DOHH2 (cell line): ENCODE data around the gene MUC15.

ENCODE experiments used
- EZH2phosphoT487 ChIP-seq: fragments of 200-600 bp; sonication (generic); IDR thresholded peaks from 2 replicates; pipeline ENCODE4 v1.6.1; 2017; ENCODE audit warnings: borderline replicate concordance, mild to moderate bottlenecking, antibody characterized with exemption, low read length, moderate library complexity, mixed read lengths
- TF ChIP-seq, protein P1 (sequence below): fragments of 200-600 bp; sonication (generic); IDR thresholded peaks from one replicate; pipeline ENCODE4 v1.5.1; 2014; ENCODE audit warnings: antibody characterized with exemption, mild to moderate bottlenecking, low read depth, low read length; ENCODE audit not compliant: poor library complexity, severe bottlenecking

DNA sequence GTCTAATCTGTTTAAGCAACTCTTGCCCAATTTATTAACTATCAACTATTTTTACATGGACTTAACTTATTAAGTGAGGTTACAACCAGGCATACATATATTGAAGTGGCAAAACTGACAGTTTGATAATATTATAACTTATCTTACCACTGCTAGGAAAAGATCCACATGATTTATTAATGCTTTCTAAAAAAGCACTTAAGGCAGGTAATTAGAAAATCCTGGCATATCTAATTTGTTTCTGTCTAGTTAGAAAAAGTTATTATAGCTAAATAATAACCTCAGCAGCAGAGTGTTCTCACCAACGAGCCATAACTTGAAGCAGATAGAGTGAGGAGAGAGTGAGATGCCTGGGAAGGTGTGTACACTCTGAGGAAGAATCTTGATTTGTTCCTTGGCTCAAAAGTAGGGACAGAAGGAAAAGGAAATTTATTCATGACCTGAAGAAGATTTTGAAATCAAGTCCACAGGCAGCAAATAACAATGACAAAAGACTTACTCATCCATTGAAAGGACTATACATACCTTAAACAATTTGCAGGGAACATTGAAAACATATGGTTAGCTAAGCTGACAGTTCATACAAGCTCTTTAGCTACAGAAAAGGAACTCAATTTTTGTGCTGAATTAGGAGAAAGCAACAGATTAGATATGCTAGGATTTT lies 7.1 kb upstream of the MUC15 start:
- TF ChIP-seq, protein P1, sequence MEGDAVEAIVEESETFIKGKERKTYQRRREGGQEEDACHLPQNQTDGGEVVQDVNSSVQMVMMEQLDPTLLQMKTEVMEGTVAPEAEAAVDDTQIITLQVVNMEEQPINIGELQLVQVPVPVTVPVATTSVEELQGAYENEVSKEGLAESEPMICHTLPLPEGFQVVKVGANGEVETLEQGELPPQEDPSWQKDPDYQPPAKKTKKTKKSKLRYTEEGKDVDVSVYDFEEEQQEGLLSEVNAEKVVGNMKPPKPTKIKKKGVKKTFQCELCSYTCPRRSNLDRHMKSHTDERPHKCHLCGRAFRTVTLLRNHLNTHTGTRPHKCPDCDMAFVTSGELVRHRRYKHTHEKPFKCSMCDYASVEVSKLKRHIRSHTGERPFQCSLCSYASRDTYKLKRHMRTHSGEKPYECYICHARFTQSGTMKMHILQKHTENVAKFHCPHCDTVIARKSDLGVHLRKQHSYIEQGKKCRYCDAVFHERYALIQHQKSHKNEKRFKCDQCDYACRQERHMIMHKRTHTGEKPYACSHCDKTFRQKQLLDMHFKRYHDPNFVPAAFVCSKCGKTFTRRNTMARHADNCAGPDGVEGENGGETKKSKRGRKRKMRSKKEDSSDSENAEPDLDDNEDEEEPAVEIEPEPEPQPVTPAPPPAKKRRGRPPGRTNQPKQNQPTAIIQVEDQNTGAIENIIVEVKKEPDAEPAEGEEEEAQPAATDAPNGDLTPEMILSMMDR = no peak
- no peak for TF ChIP-seq EZH2phosphoT487
